ENCODE measurements around the gene ADSL. TPM values are rescaled to one million over a fixed set of nuclear protein-coding genes. Genes with fewer than 3 reads are reported as not detected.

The ADSL gene
- total and polyA plus RNA-seq, 7 donors: 114 to 170 (median 147) TPM

- H3K27me3 ChIP-seq (ENCODE audit: insufficient read depth in 3 of 3, low read length in 2 of 3): no peaks in the 10 kb centered on the region
- no peak overlapping the region for H3K27ac ChIP-seq
- ATAC-seq (peak; percentile 55 to 80 (median 70)), DNase-seq (no peak)
- intact Hi-C loops (cut with DNase I): no loop called here
- no peak for TF ChIP-seq CTCF (IDR thresholded peaks at IDR 0.05)
- 34 to 64% (median 54%) methylated on average over 2 of the region's 2 CpGs for WGBS, 3 donors
- peaks cover 13 to 99% of the 10 kb centered on the region in 2 donors for H3K36me3 ChIP-seq (ENCODE audit: insufficient read depth in 1 of 2, low read depth in 1 of 2)
- H3K9me3 ChIP-seq: no peaks in the 10 kb centered on the region
- peaks cover 19% of the 10 kb centered on the region for H3K4me1 ChIP-seq
- H3K4me3 ChIP-seq: no peak overlapping the region
These were observed 34.2 kb upstream of the ADSL start for GRCh38 chr22:40312050-40312449.

- TF ChIP-seq CTCF (IDR thresholded peaks at IDR 0.05): no peak
- DNase-seq (no peak), ATAC-seq (peak in 2 of 4 donors; percentile 28 to 55)
- Histone ChIP-seq H3K27ac (no peak overlapping the region), H3K9me3 (no peaks in the 10 kb centered on the region), H3K27me3 (ENCODE audit: insufficient read depth in 3 of 3, low read length in 2 of 3) (no peaks in the 10 kb centered on the region), H3K4me3 (no peak overlapping the region), H3K36me3 (ENCODE audit: insufficient read depth in 1 of 2, low read depth in 1 of 2) (peaks cover 6 to 99% of the 10 kb centered on the region in 2 donors), H3K4me1 (peaks cover 19% of the 10 kb centered on the region)
- intact Hi-C loops (cut with DNase I): no loop called here
- 14 to 36% (median 21%) methylated on average over 2 of the region's 2 CpGs for WGBS, 3 donors
These were observed 33.3 kb upstream of the ADSL start for GRCh38 chr22:40313007-40313406.

GRCh38 chr22:40314041-40314440 is 32.3 kb upstream of the ADSL start:
- H3K27me3 ChIP-seq (ENCODE audit: insufficient read depth in 3 of 3, low read length in 2 of 3): no peaks in the 10 kb centered on the region
- no peak overlapping the region for H3K4me3 ChIP-seq
- H3K27ac ChIP-seq: no peak overlapping the region
- DNase-seq: no peak
- no peaks in the 10 kb centered on the region for H3K9me3 ChIP-seq
- TF ChIP-seq CTCF (IDR thresholded peaks at IDR 0.05): no peak
- H3K36me3 ChIP-seq (ENCODE audit: insufficient read depth in 1 of 2, low read depth in 1 of 2): peaks cover 6 to 99% of the 10 kb centered on the region in 2 donors
- no peak for ATAC-seq
- H3K4me1 ChIP-seq: peaks cover 19% of the 10 kb centered on the region
- intact Hi-C loops (cut with DNase I): no loop called here

GRCh38 chr22:40320687-40321086 is 25.6 kb upstream of the ADSL start:
- Histone ChIP-seq H3K4me3 (no peak overlapping the region), H3K36me3 (ENCODE audit: insufficient read depth in 1 of 2, low read depth in 1 of 2) (peaks cover 7 to 99% of the 10 kb centered on the region in 2 donors), H3K27me3 (ENCODE audit: insufficient read depth in 3 of 3, low read length in 2 of 3) (no peaks in the 10 kb centered on the region), H3K9me3 (no peaks in the 10 kb centered on the region), H3K27ac (no peak overlapping the region), H3K4me1 (no peaks in the 10 kb centered on the region)
- ATAC-seq (no peak), DNase-seq (no peak)
- intact Hi-C loops (cut with DNase I): no loop called here
- no peak for TF ChIP-seq CTCF (IDR thresholded peaks at IDR 0.05)

- no peaks in the 10 kb centered on the region for H3K27me3 ChIP-seq (ENCODE audit: insufficient read depth in 3 of 3, low read length in 2 of 3)
- H3K36me3 ChIP-seq (ENCODE audit: insufficient read depth in 1 of 2, low read depth in 1 of 2): peaks cover 3 to 91% of the 10 kb centered on the region in 2 donors
- no peak overlapping the region for H3K27ac ChIP-seq
- no peak overlapping the region for H3K4me3 ChIP-seq
- H3K4me1 ChIP-seq: no peaks in the 10 kb centered on the region
- DNase-seq (no peak), ATAC-seq (no peak)
- no peaks in the 10 kb centered on the region for H3K9me3 ChIP-seq
- intact Hi-C loops (cut with DNase I): no loop called here
- TF ChIP-seq CTCF (IDR thresholded peaks at IDR 0.05): no peak
- 89 to 93% (median 91%) methylated on average over 5 of the region's 5 CpGs for WGBS, 3 donors
These were observed 24.3 kb upstream of the ADSL start for GRCh38 chr22:40322021-40322420.

All from psoas muscle (tissue), 8 donors.